Measurements from ENCODE around the gene EYS.

Gene EYS

DNA sequence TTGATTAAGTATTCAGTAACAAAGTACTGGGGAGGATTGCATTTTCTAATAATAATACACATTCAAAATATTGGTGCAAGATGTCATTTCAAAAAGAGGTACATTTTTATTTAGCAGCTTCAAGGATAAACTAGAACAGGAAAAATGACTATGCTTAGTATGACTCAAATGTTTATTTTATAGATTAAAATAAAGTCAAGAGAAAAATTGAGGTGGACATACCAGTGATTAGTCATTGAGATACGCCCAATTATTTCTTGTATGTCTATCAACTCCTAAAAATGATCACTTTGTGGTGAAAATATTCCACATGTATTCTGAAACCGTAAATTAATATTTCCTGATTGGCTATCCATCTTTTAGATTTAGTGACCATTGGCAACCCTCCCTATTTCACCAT, 1974.7 kb downstream of the EYS start:
- DNase-seq (ENCODE audit: low read depth) = peak; percentile 15

GRCh38 chr6:63731930-63732329, 1975.1 kb downstream of the EYS start:
- no peak for DNase-seq (ENCODE audit: low read depth)

DNA sequence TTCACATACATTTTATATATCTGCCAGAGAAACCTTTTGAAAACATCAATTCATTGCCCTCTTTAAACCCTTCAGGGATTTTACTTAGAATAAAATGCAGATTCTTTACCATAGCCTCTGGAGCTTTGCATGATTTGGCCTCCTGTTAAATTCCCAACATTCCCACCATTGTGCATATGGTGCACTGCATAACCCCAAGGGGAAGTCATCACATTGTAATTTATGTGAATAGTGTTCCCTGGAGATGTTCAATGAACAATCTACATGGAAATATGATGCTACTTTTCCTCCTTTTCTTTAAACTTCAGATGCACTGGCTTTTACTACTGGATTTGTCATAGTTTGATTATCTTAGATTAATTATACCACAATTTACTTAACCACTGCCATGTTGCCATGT, 1976.7 kb downstream of the EYS start:
- no peak for DNase-seq (ENCODE audit: low read depth)

- DNase-seq (ENCODE audit: low read depth) = no peak
Observed at GRCh38 chr6:63724721-63725120, 1982.3 kb downstream of the EYS start.

DNA sequence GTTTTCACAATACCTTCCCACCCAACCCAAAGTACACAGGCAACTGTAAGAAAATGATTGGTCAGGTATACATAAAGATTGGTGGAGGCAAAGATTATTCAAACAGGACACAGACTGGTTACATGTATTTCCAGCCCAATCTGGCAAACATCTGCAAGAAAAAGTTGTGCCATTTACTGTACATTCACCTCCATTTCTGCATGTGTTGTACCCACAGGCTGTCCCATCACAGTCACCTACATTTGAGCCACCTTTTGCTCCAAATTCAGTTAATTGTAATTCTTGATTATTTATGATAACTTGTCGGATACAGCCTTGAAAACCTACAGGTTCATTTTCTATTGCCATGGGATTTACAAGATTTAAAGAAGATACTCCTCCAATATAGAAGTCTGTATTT, 1985.8 kb downstream of the EYS start:
- no peak for DNase-seq (ENCODE audit: low read depth)

GRCh38 chr6:63716169-63716568, 1990.9 kb downstream of the EYS start:
- no peak for DNase-seq (ENCODE audit: low read depth)

DNA sequence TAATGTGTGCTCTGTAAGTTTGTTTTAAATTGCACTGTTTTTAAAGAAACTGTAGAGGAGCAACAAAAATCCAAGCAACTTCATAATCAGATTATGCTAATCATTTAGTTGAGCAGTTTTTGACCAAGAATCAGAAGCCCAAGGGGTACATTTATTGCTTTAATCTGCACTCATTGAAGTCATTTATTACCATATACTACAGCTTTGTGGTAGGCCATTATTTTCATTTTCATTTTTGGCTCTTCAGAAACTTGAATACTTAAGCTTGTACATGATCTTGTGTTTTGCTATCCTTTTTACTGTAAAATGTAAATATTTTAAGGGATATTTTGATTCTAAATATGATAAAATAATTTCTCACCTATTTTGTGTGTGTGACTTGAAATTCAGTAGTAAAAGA, 1992.9 kb downstream of the EYS start:
- no peak for DNase-seq (ENCODE audit: low read depth)

DNA sequence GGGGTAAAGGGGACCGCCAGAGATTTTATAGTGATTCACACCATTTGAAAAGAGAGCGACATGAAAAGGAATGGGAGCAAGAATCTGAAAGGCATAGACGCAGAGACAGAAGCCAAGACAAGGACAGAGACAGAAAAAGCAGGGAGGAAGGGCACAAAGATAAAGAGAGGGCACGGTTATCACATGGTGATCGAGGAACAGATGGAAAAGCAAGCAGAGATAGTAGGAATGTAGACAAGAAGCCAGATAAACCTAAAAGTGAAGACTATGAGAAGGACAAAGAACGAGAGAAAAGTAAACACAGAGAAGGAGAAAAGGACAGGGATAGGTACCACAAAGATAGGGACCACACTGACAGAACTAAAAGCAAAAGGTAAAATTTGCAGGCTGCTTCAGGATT, 1993.7 kb downstream of the EYS start:
- no peak for DNase-seq (ENCODE audit: low read depth)

GRCh38 chr6:63709148-63709547, 1997.9 kb downstream of the EYS start:
- DNase-seq (ENCODE audit: low read depth) = no peak

GRCh38 chr6:63708631-63709030, 1998.4 kb downstream of the EYS start:
- no peak for DNase-seq (ENCODE audit: low read depth)

- no peak for DNase-seq (ENCODE audit: low read depth)
Observed at GRCh38 chr6:63706630-63707029, 2000.4 kb downstream of the EYS start.

DNA sequence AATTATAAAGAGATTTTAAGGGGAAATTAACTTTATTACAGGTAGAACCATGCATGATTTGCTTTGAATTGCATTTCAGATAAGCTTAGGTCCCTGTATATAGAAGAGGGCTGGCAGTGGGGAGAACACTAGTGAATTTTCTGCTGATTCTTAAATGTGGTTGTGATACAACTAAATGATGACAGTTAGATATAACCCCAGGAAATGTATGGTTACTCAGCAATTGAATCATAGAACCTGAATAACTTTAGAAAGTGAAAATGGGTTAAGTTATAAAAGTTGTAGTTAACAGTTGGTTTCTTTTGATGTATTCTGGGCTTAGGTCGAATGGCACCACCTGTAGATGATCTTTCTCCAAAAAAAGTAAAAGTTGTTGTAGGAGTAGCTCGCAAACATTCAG, 2001.3 kb downstream of the EYS start:
- no peak for DNase-seq (ENCODE audit: low read depth)

DNA sequence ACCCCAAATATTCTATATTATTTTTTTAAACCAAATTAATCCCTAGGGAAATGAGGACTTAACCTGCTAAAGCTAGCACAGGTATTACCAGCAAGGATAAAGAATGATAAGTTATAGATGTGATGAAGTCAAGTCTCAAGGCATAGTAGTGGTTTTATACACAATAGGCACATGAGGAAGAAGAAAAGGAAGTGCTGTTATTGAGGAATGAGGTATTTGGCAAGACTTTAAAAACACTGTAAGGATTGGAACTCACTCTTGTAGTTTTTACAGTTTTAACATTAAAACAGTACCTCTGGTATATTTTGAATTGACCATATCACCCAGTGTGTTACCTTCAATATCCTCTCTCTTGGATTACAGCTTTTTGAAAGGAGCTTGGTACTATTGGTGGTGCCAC, 2016.8 kb downstream of the EYS start:
- no peak for DNase-seq (ENCODE audit: low read depth)

DNA sequence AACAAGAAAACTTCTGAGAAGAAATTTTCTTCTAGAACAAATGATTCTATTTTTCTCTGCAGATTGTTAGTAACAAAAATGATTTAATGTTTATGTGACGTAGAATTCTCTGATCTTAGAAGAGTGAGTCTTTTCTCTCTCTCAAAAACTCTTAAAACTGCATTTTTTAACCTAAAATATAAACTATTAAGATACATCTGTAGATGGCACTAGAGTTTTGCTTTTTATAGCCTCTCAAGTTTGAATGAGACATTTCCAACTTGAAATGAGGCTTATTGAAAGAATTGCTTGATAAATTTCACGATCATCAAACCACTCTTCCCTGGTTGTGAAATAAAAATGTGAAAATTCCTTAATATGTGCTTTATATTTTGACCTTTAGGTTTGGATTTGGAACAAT, 2017.6 kb downstream of the EYS start:
- DNase-seq (ENCODE audit: low read depth) = no peak

GRCh38 chr6:63685446-63686379, 2021.3 kb downstream of the EYS start:
- DNase-seq (ENCODE audit: low read depth) = no peak

DNA sequence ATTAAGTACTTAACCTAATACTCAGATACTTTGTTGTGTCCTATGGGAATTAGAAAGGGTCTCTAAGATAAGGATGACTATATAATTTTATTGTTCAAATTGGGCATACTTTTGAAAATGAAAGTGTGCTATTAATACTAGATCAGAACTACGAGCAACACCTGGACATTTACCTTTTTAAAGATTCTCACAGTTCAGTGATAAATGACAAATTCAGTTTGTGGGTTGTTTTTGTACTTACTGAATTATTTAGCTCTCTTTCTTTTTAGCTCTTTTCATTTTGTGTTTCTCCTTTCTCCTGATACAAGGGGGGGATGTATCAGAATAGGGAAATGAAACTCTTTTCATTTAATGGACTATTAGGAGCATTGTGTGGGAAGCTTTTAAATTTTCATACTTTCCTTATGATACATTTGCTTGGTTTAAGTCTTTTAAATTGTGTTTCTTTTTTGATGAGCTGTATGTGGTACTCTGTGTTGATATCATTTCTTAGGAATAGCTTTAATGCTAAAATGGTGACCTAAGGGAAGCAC, 2023.9 kb downstream of the EYS start:
- DNase-seq (ENCODE audit: low read depth) = no peak

- DNase-seq (ENCODE audit: low read depth) = no peak
Observed at GRCh38 chr6:63677282-63677681, 2029.7 kb downstream of the EYS start.

DNA sequence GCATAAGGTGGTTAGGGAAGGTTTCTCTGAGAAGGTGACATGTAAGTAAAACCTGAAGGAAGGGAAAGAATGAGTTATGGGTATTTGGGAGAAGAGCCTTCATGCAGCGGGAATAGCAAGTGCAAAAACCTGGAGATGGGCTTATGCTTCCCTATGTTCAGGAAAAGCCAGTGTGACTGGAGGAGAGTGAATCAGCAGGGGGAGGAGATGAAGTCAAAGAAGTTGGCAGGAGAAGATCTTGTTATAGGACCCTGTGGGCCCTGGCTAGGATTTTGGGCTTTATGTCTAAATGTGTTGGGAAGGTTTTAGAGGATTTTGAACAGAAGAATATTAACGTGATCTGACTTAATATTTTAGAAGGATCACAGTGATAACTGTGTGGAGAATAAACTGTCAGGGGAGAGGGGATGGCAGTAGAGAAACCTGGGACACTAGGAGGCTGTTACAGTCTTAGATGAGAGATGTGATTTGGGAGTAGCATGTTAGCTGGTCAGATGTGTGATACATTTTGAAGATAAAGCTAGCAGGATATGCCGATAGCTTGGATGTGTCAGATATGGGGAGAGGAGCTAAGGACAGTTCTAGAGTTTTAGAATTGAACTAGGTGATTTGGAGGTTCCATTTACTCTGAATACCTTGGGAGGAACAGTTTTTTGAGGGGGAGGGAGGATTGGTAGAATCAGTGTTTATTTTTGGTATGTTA, 2030.5 kb downstream of the EYS start:
- no peak for DNase-seq (ENCODE audit: low read depth)

- no peak for DNase-seq (ENCODE audit: low read depth)
Observed at GRCh38 chr6:63675138-63675537, 2031.9 kb downstream of the EYS start.

- DNase-seq (ENCODE audit: low read depth) = no peak
Observed at GRCh38 chr6:63674635-63675034, 2032.4 kb downstream of the EYS start.

DNA sequence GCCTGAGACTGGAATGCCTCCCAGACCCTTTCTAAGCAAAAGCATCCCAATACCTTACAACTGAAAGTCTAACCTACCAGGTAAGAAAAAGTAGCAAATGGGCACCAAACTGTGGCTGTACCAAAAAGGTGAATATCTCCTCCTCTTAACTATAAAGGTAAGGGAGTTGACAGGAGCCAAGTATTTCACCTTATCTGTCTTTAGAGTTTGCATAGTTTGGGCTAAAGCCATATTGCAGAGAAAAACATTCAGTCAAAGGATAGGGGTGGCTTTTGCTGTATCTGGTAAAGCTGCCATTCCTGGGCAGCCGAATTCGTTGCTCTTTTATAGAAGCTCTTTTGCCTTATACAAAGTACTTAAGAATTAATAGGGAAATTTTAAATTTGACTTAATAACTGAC, 2033.3 kb downstream of the EYS start:
- DNase-seq (ENCODE audit: low read depth) = no peak

DNA sequence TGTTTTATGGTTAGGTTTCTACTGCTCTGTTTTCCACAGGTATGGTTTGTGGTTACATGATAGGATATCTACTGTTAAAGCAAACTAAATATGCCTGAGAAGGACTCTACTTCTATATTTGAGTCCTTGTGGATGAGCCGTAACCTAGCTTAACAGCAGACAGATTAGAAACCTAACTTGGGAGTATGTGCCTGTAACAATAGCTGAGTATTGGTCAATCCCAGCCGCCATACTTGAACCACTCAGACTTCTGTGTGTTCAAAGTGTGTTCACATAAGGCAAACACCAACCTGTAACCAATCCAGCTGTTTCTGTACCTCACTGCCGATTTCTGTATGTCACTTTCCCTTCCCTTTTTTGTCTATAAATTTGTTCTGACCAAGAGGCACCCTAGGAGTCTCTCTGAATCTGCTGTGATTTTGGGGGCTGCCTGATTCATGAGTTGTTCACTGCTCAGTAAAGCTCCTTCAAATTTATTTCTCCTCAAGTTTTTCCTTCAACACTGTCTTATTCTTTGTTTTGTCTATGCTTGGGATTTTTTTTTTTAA, 2034.4 kb downstream of the EYS start:
- no peak for DNase-seq (ENCODE audit: low read depth)
